NK-92 treated with Interleukin-12 subunit alpha and Interleukin-12 subunit beta, amount 100 ng/mL, for 24 hours (cell line): ENCODE measurements around the gene GRID2IP.

Experiments
- DNase-seq: peaks from one replicate; lab custom pipeline; 2025; lab: John Stamatoyannopoulos, UW

The GRID2IP gene

DNA sequence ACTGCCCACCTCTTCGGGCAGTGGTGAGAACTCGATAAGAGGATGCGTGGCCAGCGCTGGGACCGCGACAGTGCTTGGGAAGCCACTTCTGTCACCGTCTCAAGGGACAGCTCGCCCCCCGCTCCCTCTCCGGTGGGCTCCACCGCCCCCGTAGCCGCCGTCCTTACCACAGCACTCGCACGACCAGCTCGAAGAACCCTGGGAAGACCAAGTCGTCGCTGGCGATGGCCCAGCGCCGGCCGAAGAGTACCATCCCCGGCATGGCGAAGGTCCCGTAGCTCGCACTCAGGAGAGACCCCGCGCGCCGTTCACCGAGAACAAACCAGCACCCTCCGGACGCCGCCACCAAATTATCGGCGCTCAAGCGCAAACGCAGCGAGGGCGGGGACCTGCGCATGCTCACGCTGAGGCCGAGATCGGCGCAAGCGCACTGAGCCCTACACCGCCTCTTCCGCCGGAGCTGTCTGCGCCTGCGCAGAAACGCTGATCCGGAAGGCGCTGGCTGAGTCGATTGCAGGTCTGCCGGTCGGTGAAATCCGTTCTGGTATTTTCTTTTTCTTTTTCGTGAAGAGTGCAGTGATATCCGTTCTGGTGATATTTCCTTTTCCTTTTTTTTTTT is 103.6 kb downstream of the GRID2IP start, which contains the start of gene DAGLB:
Gene DAGLB (minus strand): TSS at position 374 of the 619 bp plus-strand sequence. CDS start 112 bp downstream, at position 262.
- peak; percentile 77 for DNase-seq
